Caki2 (cell line): Measurements from ENCODE around the gene KCNJ6. TPM values are rescaled to one million over a fixed set of nuclear protein-coding genes. Genes with fewer than 3 reads are reported as not detected.
"Not testable (repeated sequence)": the region's sequence is repeated elsewhere in the genome, so short reads cannot be mapped to it uniquely, and the experiment has no call there.

Experiments used
- DNase-seq: peaks from one replicate; pipeline ENCODE4 v3.0.0-alpha.2; 2015; ENCODE audit warnings: low read depth
- in situ Hi-C: cut with HindIII; loops from 2 replicates; pipeline ENCODE4 v1.10.0; 2016; ENCODE audit warnings: low sequenced_read_pairs, low pct_unique_long_range_greater_than_20kb, mixed read lengths
- total RNA-seq: library from RNA; depleted of rRNA; stranded (reverse); fragments of >200 nt; shearing (Covaris generic); gene quantifications from 2 replicates; pipeline ENCODE4 v1.2.3, GENCODE V29; 2014; ENCODE audit warnings: low replicate concordance

KCNJ6 gene
- total RNA-seq, 1 experiment from 2014 or later, result not detected

GRCh38 chr21:37619464-37619974 is 296.7 kb downstream of the KCNJ6 start:
- no peak for DNase-seq
- in situ Hi-C loops, result no loop called here

GRCh38 chr21:37618081-37618480 is 298.2 kb downstream of the KCNJ6 start:
- in situ Hi-C loops, result no loop called here
- DNase-seq, result no peak

GRCh38 chr21:37615962-37616361 is 300.3 kb downstream of the KCNJ6 start:
- no peak for DNase-seq
- in situ Hi-C loops, result no loop called here

GRCh38 chr21:37614351-37614875 is 301.8 kb downstream of the KCNJ6 start:
- in situ Hi-C loops, result no loop called here
- no peak for DNase-seq

GRCh38 chr21:37607081-37607480 is 309.2 kb downstream of the KCNJ6 start:
- DNase-seq, result no peak
- in situ Hi-C loops, result no loop called here

- in situ Hi-C loops, result no loop called here
- DNase-seq, result no peak
Measured at GRCh38 chr21:37606549-37606948, 309.7 kb downstream of the KCNJ6 start.

GRCh38 chr21:37605006-37605405 is 311.3 kb downstream of the KCNJ6 start:
- in situ Hi-C loops, result no loop called here
- no peak for DNase-seq

GRCh38 chr21:37603129-37603528 is 313.1 kb downstream of the KCNJ6 start:
- no peak for DNase-seq
- in situ Hi-C loops, result no loop called here

- in situ Hi-C loops, result no loop called here
- DNase-seq, result no peak
Measured at GRCh38 chr21:37601915-37602314, 314.3 kb downstream of the KCNJ6 start.

- in situ Hi-C loops, result no loop called here
Measured at GRCh38 chr21:37601027-37601426, 315.2 kb downstream of the KCNJ6 start.

GRCh38 chr21:37595944-37596343 is 320.3 kb downstream of the KCNJ6 start:
- DNase-seq, result no peak
- in situ Hi-C loops, result no loop called here

More at GRCh38 chr21:37601027-37601426, 315.2 kb downstream of the KCNJ6 start:
- DNase-seq, result no peak

GRCh38 chr21:37594472-37594951 is 321.7 kb downstream of the KCNJ6 start:
- in situ Hi-C loops, result no loop called here
- DNase-seq, result no peak

- no peak for DNase-seq
- in situ Hi-C loops, result no loop called here
Measured at GRCh38 chr21:37593740-37594471, 322.4 kb downstream of the KCNJ6 start.

- no peak for DNase-seq
- in situ Hi-C loops, result no loop called here
Measured at GRCh38 chr21:37593015-37593414, 323.2 kb downstream of the KCNJ6 start.

- DNase-seq, result no peak
- in situ Hi-C loops, result no loop called here
Measured at GRCh38 chr21:37592496-37592895, 323.8 kb downstream of the KCNJ6 start.

- in situ Hi-C loops, DNase-seq: not testable (repeated sequence)
Measured at GRCh38 chr21:37591994-37592393, 324.3 kb downstream of the KCNJ6 start.

- in situ Hi-C loops, DNase-seq: not testable (repeated sequence)
Measured at GRCh38 chr21:37590836-37591235, 325.4 kb downstream of the KCNJ6 start.

- in situ Hi-C loops, DNase-seq: not testable (repeated sequence)
Measured at GRCh38 chr21:37588644-37589043, 327.6 kb downstream of the KCNJ6 start.

GRCh38 chr21:37587635-37588177 is 328.6 kb downstream of the KCNJ6 start:
- in situ Hi-C loops, result no loop called here
- DNase-seq, result no peak
